Ovary (tissue), 9 donors: ENCODE data around the gene PIGN. TPM values are rescaled to one million over a fixed set of nuclear protein-coding genes. Genes with fewer than 3 reads are reported as not detected.
"Not testable (repeated sequence)": the region's sequence is repeated elsewhere in the genome, so short reads cannot be mapped to it uniquely, and the experiment has no call there.

ENCODE experiments used
- DNase-seq, 5 donors: peaks; one replicate each; pipeline ENCODE4 v3.0.0-alpha.2; 2019 to 2020
- H3K27ac ChIP-seq, 2 donors: fragments of 200-600 bp; one replicate each; pipeline versions ENCODE4 v1.5.1 to v1.8.0; 2019 to 2022
- H3K27me3 ChIP-seq: fragments of 200-600 bp; one replicate; pipeline ENCODE4 v1.8.0; 2022
- H3K36me3 ChIP-seq: fragments of 200-600 bp; sonication (generic); one replicate; pipeline ENCODE4 v1.5.1; 2019
- H3K4me1 ChIP-seq: one replicate; pipeline ENCODE4 v1.8.1; 2013; ENCODE audit warnings: mild to moderate bottlenecking, moderate library complexity; ENCODE audit not compliant: insufficient read depth
- H3K4me3 ChIP-seq: fragments of 200-600 bp; sonication (generic); one replicate; pipeline ENCODE4 v1.5.1; 2017
- H3K9me3 ChIP-seq, 2 donors: fragments of 200-600 bp in 1 of 2; sonication (generic) in 1 of 2; one replicate each; pipeline versions ENCODE4 v1.5.1 to v1.8.1; 2013 to 2019; ENCODE audit warnings: mild to moderate bottlenecking in 1 of 2, moderate library complexity in 1 of 2
- CTCF ChIP-seq, 3 donors: fragments of 450-650 bp in 2 of 3; fragments of 200-600 bp in 1 of 3; IDR thresholded peaks; one replicate each; pipeline versions ENCODE4 v1.5.1 to v1.8.0; 2016 to 2022; ENCODE audit warnings: antibody characterized with exemption in 3 of 3, mild to moderate bottlenecking in 1 of 3
- EP300 ChIP-seq: sonication (generic); formaldehyde crosslinking; IDR thresholded peaks from one replicate; pipeline ENCODE4 v1.6.1; 2017; ENCODE audit warnings: antibody characterized with exemption
- POLR2A ChIP-seq: fragments of 450-650 bp; IDR thresholded peaks from one replicate; pipeline ENCODE4 v1.6.1; 2017; ENCODE audit warnings: antibody characterized with exemption, mild to moderate bottlenecking, moderate library complexity
- WGBS, 3 donors: extraction: QIAGEN DNeasy Blood & Tissue Kit in 1 of 3; methylation state at CpG; one replicate each; pipeline versions ENCODE4 v1.1.5 to v1.1.7; 2013 to 2017; 5-methylcytosine and 5-hydroxymethylcytosine counted together
- intact Hi-C, 4 donors: fragments of 100-400 bp; cut with DNase I; formaldehyde crosslinking; loops; one replicate each; pipeline versions ENCODE4 v1.11.0 to v1.15.1; 2022 to 2023
- polyA plus RNA-seq, 2 donors: library from polyadenylated mRNA; stranded (reverse); fragments of 200-250 nt in 1 of 2; fragments of 350-450 nt in 1 of 2; fragmentation: Illumina TruSeq in 1 of 2; extraction: RNeasy Lipid Tissue Mini Kit (QIAGEN cat#74804) in 1 of 2; gene quantifications; one replicate each; pipeline ENCODE4 v1.2.3, GENCODE V29; 2013 to 2014
- total RNA-seq, 7 donors: library from RNA; depleted of rRNA in 2 of 7; stranded (reverse); fragments of >200 nt in 2 of 7; fragmentation: NEBNext Ultra II Directional in 3 of 7; extraction: Animal tissue kit (Norgen Biotek cat#: 25700) in 3 of 7; gene quantifications; one replicate each; pipeline versions ENCODE4 v1.1.0 to v1.2.4, GENCODE V29; 2016 to 2023
- donor health status: DM: no; HTN: no; CAD: no; lungs with moderate emphysema.
- donor health status: DM: no; HTN: no; CAD: no.
- donor health status: Bipolar disorder and iron deficiency.
- donor health status: DM: yes; HTN: yes; CAD: no.
- donor health status: DM: no; HTN: no; CAD: no.
- donor health status: DM: yes; HTN: yes; CAD: no.

PIGN gene
- total and polyA plus RNA-seq, 9 donors, result 8.0 to 29.1 (median 25.6) TPM

GRCh38 chr18:62179213-62179612 lies 7.6 kb downstream of the PIGN start:
- H3K27me3 ChIP-seq, result no peaks in the 10 kb centered on the region

DNA sequence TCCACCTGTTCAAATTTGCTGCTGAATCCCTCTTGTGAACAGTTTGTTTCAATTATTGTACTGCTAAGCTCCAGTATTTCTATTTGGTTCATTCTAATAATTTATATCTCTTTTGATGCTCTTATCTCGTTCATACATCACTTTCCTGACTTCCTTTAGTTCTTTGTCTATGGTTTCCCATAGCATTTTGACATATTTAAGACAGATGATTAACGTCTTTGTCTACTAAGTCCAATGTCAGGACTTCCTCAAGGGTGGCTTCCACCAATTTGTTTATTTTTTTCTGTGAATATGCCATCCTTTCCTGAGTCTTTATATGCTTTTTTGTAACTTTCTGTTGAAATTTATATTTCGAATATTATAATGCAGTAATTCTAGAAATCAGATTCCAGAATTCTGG lies 9.6 kb downstream of the PIGN start:
- Histone ChIP-seq H3K27me3 (no peaks in the 10 kb centered on the region), H3K9me3 (no peaks in the 10 kb centered on the region), H3K4me1 (no peaks in the 10 kb centered on the region), H3K4me3 (no peak overlapping the region), H3K36me3 (no peaks in the 10 kb centered on the region), H3K27ac (no peak overlapping the region)
- WGBS, 3 donors, result 85 to 88% (median 87%) methylated on average over 3 of the region's 3 CpGs
- TF ChIP-seq CTCF (IDR thresholded peaks at IDR 0.05) (no peak), EP300 (no peak), POLR2A (no peak)
- DNase-seq, result no peak
- intact Hi-C loops, result no loop called here

More at GRCh38 chr18:62179213-62179612, 7.6 kb downstream of the PIGN start:
- Histone ChIP-seq H3K9me3 (no peaks in the 10 kb centered on the region), H3K4me1 (no peaks in the 10 kb centered on the region), H3K36me3 (no peaks in the 10 kb centered on the region), H3K27ac (no peak overlapping the region), H3K4me3 (no peak overlapping the region)
- WGBS, 3 donors, result 92 to 99% (median 98%) methylated on average over 4 of the region's 4 CpGs
- no peak for DNase-seq
- no peak for TF ChIP-seq EP300
- TF ChIP-seq POLR2A, result no peak
- no peak for TF ChIP-seq CTCF (IDR thresholded peaks at IDR 0.05)
- intact Hi-C loops, result no loop called here

GRCh38 chr18:62175521-62175920 lies 11.3 kb downstream of the PIGN start:
- H3K9me3 ChIP-seq, result no peaks in the 10 kb centered on the region
- TF ChIP-seq EP300 (no peak), POLR2A (no peak), CTCF (IDR thresholded peaks at IDR 0.05) (no peak)
- intact Hi-C loops, result no loop called here
- DNase-seq, result no peak
- no peaks in the 10 kb centered on the region for H3K4me1 ChIP-seq
- WGBS, 3 donors, result 93 to 97% (median 94%) methylated on average over 3 of the region's 3 CpGs
- no peak overlapping the region for H3K27ac ChIP-seq
- no peak overlapping the region for H3K4me3 ChIP-seq
- H3K36me3 ChIP-seq, result no peaks in the 10 kb centered on the region
- no peaks in the 10 kb centered on the region for H3K27me3 ChIP-seq

DNA sequence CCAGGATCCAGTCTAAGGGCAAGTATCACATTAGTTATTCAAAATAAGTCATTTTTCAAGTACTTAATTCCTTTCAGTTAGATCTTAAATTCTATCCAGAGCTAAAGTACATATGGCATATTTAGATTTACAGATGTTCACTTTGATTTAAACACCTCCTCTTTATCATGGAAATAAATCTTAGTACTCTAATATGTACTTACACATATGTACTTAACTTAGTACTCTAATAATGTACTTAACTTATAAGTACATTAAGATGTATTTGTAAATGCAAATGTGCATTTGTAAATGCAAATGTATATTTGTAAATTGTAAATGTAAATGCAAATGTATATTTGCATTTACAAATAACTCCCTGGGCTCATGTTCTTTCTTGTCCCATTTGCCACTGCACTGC lies 14.6 kb downstream of the PIGN start:
- Histone ChIP-seq H3K9me3 (no peaks in the 10 kb centered on the region), H3K27me3 (no peaks in the 10 kb centered on the region), H3K4me1 (no peaks in the 10 kb centered on the region), H3K27ac (no peak overlapping the region), H3K36me3 (no peaks in the 10 kb centered on the region), H3K4me3 (no peak overlapping the region)
- no peak for TF ChIP-seq POLR2A
- no peak for TF ChIP-seq EP300
- no peak for TF ChIP-seq CTCF (IDR thresholded peaks at IDR 0.05)
- DNase-seq, result no peak
- intact Hi-C loops, result no loop called here

DNA sequence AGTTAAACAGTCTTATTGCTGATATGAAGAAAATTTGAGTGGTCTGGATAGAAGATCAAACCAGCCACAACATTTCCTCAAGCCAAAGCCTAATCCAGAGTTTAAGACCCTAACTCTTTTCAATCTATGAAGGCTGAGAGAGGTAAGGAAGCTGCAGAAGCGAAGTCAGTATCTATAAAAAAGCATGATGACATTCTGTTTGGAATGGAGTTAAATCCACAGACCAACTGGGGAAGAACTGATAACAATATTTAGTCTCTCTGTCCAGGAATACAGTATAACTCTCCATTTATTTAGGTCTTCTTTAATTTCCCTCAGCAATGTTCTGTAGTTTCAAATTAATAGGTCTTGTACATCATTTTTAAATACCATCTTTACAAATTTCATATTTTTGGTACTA lies 16.0 kb downstream of the PIGN start:
- intact Hi-C loops, result no loop called here
- no peak for TF ChIP-seq EP300
- TF ChIP-seq POLR2A, result no peak
- no peak for TF ChIP-seq CTCF (IDR thresholded peaks at IDR 0.05)
- WGBS, 3 donors, result 82 to 98% (median 94%) methylated on average over 1 of the region's 1 CpG
- no peak overlapping the region for H3K4me3 ChIP-seq
- no peaks in the 10 kb centered on the region for H3K9me3 ChIP-seq
- no peaks in the 10 kb centered on the region for H3K27me3 ChIP-seq
- H3K27ac ChIP-seq, result no peak overlapping the region
- H3K36me3 ChIP-seq, result no peaks in the 10 kb centered on the region
- H3K4me1 ChIP-seq, result no peaks in the 10 kb centered on the region
- no peak for DNase-seq

- H3K36me3 ChIP-seq, H3K4me1 ChIP-seq, H3K4me3 ChIP-seq, H3K27ac ChIP-seq, H3K27me3 ChIP-seq, DNase-seq, intact Hi-C loops, H3K9me3 ChIP-seq: not testable (repeated sequence)
- whole genome bisulfite sequencing, 3 donors, result 87 to 94% (median 92%) methylated on average over 1 of the region's 1 CpG
Measured at GRCh38 chr18:62166524-62166923, 20.3 kb downstream of the PIGN start.
